ENCODE measurements around the gene ZBTB46.
A peak's percentile ranks its signal among the peaks of the same experiment; 100 is the strongest.

The ZBTB46 gene

DNA sequence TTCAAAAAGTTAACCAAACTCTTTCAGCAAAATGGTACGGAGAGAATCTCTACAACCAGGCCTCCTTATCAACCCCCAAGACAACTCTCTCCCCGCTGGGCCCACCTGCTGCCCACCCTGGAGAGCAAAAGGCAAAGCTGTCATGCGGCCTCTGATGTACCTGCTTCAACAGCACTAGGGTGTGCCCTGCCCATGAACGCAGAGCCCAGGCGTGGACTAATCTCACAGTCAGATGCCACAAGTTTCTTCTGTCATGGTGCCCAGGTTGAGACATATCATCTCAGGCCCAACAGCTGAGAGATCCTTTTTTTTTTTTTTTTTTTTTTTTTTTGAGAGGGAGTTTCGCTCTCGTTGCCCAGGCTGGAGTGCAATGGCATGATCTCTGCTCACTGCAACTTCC, 65.2 kb downstream of the ZBTB46 start:
- no peak for DNase-seq

DNA sequence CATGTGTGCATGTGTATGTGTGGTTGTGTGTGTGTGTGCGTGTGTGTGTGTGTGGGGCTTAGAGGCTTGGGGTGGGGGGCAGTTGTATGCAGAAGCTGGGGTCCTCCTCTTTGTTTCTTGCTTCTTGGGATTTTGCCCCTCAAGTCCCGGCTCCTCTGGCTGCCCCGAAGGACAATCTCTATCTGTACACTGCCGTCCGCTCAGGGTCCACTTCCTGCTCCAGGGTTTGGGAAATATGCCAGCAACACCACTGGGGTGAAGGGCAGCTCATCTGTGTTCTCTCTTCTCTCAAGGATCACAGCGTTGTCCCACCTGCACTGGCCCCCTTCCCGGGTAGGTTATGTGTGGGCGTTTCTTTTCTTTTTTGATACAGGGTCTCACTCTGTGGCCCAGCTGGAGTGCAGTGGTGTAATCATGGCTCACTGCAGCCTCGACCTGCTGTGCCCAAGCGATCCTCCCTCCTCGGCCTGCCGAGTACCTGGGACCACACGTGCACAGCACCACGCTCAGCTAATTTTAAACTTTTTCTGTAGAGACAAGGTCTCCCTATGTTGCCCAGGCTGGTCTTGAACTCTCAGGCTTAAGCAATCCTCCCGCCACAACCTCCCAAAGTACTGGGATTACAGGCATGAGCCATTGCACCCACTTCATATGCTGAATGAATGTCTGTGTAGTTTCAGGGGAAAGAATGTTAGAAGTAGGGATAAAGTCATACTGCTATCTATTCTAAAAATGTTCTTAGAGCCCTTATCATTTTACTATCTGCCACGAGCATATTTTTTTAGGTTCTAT, 65.8 kb downstream of the ZBTB46 start:
- no peak for DNase-seq

DNA sequence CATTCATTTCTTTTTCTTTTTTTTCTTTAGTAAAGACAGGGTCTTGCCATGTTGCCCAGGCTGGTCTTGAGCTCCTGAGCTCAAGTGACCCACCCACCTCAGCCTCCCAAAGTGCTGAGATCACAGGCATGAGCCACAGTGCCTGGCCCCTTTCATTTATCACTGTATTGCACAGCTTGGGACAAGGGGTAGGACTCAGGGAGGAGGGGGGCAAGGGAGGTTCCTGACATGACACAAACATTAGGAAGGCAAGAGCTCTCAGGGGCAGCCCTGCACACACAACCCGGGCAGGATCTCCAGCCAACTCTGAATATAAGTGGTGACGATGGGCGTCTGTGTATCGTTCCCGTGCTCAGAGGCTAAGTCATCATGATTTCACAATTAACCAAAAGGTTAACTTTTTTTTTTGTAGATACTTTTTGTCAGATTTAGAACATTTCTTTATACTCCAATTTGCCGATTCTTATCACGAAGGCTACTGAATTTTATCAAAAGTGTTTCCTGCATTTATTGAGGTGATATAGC, 71.6 kb downstream of the ZBTB46 start:
- DNase-seq = no peak

DNA sequence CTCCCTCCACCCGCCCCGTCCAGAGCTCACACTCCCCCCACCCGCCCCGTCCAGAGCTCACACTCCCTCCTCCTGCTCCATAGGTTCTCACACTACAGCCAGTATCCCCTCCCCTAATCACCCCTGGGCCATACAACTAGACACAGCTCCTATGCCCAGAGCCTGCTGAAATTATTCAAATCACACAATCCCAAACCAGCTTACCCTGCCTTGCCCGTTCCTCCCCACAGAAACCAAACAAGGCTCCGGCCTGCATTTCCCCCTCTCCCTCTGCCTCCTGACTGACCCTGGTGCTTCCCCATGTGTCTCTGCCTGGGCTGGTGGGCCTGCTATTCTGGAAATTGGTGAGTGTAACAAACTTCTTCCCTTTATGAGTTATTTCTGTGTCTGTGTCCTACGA, 72.9 kb downstream of the ZBTB46 start:
- peak; percentile 7 for DNase-seq

DNA sequence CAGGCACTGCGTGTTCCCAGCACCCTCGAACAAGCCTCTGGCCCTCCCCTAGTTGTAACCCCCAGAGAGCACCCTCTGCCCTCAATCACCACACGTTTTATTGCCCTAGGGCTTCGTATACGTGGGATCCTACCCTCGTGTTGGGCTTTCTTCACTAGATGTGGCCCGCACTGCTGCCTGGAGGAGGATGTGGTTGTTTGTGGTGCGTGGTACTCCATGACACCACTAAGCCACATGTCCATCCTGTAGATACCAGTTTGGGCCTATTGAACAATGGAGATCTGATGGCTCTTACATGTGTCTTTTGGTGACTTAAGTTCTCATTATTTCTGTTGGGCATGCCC, 74.4 kb downstream of the ZBTB46 start:
- no peak for DNase-seq

DNA sequence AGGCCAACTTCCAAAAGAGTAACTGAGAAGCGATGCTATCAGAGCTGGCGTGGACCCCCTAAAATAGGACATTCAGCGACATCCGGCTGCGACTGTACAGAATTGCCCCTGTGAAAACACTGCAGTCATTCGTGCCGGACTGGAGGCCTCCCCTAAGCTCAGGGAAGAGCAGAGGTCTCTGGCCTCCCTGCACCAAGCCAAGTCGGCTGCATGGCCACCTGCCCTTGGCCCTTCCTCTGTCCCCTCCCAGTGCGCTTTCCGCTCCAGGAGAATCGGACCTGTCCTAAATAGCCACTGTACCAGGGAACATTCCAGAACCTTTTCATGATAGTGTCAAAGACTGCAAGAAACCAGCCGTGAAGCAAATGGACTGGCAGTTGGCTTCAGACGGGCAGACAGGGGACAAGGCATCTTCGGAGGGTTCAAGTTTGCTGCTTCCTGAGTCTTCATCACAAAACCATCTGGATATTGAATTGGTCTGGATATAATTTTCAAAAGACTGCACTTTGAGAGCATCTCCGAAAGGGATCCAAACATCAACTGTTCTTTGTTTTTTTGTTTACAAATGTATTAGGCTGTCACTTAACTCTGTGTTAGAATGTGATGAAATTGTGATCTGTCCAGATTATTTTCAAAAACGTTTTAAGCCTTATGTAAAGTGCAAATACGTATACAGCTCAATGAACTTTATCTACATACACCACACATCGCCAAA, 75.0 kb downstream of the ZBTB46 start:
- no peak for DNase-seq

DNA sequence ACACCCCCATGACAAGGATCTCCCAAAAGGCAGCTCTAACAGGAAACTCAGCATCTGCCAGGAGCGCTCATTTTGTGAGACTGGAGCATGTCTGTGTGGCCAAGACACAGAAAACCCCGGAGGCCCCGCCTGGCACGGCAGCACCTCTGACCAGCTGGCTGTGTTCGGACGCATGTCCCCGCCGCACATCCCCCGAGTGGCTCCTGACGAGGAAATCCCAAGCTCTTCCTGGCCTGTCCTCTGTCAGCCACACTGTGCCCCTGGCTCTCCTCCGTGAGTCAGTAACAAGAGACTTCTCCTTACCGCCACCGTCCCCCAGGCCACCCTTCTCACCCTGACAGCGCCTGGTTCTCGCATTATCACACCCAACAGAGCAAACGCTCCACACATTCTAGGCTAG, 77.1 kb downstream of the ZBTB46 start:
- no peak for DNase-seq

DNA sequence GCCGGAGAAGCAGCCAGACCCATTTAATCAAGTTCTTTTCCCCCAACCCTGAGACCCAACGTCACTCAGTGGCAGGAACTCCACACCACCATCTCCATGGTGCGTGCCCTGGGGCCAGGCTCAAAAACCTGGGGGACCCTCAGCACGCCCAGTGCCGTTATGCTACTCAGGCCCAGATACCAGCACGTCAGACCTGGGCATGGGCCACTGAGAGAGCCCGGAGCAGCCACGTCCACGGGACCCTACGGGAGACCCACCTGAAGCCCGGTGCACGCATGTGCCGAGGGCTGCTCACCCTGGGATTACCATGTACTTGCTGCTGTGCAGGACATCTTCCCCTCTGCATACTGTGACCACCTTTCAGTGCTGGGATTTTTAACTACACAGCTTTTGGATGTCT, 77.7 kb downstream of the ZBTB46 start:
- no peak for DNase-seq

DNA sequence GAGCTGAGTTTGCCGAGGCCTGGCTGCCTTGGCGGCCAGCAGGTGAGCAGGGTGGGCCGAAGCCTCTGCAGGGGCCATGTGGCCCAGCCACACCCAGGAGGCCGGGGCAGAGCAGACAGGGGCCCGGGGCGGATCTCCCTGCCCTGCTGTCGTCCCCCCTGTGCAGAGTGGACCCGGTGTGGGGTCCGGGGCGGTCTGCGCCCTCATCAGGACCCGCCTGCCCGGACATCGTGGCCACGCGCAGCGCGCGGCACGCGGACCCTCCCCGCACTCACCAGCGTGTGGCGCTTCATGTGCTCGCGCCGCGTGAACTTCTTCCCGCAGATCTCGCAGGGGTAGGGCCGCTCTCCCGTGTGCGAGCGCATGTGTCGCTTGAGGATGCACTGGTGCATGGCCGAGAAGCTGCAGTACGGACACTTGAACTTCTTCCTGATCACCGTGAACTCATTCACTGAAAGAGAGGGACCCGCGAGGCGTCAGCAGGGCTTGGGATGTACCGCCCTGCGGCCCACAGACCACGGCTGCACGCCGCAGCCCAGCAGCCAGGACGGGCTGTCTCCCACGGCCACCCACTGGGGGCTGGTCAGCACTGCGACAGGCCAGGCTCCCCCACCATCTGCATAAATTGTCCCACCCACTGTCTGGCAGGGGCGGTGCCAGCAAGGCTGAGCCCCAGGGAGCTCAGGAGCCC, 78.5 kb downstream of the ZBTB46 start:
- DNase-seq = no peak

DNA sequence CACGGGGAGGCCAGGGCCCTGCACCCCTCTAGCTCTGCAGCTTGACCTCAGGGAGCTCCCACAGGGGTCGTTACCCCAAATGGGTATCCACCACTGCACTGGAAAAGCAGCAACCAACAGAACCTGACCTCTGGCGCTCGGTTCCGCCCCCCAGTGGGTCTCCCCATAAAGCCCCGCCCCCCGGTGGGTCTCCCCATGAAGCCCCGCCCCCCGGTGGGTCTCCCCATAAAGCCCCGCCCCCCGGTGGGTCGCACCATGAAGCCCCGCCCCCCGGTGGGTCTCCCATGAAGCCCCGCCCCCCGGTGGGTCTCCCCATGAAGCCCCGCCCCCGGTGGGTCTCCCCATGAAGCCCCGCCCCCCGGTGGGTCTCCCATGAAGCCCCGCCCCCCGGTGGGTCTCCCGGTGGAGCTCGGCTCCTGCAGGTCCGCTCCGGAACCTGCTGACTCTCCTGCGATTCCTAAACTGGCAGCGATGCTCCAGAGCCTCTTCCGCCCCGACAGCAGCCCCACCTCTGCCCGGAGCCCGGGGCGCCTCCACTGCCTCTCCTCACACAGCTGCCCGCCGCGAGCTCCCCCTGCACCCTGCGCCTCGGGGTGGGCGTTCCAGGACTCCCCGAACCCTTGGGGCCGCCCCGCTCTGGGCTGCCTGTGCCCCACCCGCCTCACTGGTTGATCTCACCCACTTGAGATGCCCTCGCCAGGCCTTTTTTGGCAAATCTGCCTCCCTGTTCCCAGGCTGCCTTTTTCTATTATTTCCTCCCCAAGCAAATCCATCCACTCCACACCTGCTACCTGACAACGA, 79.4 kb downstream of the ZBTB46 start:
- peak; percentile 35 for DNase-seq

DNA sequence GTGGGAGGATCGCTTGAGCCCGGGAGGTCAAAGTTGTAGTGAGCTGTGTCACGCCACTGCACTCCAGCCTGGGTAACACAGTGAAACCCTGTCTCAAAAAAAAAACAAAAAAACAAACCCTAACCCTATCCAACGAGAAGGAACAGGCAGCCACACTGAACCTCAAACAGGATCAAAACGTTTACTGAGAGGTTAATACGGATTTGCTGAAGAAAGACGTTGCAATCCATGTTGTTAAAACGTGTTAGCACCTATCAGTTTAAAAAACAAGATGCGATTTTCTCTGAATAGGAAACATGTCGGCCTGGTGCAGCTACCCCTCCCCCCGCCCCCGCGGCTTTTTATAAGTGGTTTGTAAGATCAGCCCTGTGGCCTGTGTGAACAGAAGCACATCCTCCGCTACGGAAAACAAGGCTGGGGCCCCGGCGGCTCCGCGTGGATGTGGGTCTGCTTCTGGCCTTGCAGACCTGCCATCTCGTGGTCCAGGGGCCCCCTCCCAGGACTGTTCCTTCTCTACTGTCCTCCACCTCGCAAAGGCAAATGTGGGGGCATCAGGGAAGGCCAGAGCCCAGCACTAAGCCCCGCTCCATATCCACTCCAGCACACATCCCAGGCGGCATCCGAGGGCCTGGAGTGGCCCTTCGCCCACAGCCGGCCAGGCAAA, 80.1 kb downstream of the ZBTB46 start:
- peak; percentile 17 for DNase-seq

DNA sequence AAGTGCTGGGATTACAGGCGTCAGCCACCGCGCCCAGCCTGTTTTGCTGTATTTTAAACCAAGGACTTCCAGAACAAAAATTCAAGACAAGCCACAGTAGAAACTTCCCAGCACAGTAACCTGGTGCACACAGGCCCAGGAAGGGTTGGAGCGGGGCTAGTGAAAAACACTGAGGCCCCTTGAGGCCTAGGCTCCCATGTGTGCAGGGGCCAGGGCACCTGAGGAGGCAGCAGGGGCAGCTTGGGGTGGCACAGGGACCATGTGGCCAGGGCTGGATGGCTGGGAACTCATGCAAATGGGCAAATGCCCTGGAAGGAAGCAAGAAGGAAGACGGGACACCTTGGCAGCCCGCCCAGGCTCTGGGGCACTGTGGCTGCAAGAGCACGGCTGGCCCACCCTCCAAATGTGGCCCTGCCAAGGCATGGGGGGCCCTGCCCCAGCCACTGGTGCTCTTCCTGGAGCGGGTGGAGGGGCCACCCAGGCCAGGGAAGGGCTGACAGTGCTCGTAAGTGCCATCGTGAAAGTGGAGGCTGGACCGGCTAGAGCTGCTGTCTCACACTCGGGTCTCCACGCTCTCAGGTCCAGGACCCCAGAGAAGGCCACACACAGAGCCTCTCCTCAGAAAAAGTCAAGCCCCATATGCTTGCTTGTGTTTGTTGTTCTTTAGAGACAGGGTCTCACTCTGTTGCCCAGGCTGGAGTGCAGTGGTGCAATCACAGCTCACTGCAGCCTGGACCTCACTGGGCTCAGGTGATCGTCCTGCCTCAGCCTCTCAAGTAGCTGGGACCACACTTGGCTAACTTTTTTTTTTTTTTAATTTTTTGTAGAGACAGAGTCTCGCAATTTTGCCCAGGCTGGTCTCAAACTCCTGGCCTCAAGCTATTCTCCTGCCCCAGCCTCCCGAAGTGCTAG, 81.2 kb downstream of the ZBTB46 start:
- DNase-seq = peak; percentile 30

DNA sequence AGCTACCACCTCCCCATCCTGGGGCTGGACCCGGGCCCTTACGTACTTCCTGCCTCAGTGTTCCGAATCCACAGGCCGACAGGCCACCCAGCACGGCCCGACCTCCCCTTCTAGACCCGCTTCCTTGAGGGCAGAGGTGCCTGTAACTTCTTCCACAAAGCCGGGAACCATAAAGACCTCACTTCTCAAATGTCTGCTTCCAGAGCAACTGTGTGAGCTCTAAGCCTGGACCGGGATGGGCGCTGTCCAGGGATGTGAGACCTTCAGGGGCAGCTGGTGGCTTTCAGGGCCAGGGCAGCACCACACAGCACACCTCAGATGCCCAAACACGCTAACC, 82.2 kb downstream of the ZBTB46 start:
- no peak for DNase-seq

DNA sequence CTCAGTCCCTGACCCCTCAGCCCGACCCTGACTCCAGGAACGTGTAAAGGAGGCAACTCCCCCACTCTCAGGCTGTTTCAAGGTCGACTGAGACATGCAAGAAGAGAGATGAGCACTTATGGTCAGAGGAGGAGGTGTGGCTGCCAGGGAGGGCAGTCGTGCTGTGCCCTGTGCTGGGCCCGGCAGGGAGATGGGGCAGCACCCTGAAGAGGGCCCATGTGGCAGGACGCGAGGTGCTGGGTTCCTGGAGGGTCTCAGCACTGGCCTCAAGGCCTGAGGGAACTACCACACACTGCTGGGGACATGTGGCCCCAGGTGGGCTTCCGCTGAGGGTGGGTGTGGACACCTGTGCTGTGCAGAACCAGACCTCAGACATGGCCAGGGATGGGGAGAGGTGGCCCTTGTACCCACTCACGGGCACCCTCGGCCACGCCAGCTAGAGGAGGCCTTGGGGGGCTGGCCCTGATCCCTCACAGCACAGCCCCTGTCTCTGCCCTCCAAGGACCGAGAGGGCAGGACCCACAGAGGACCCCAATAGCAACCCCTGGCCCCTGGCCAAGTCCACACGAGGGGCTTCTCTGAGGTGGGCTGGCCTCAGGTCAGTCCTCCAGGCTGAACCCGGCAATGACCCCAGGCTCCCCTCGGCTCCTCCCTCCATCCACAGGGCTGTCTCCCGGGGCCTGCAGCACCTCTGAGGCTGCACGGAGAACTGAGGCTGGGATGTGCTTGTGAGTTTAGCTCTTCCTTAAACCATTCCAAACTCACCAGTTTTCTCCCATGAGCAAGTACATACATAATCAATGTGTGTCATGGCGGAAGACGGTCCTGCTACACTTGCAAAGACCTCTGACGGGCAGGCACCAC, 82.8 kb downstream of the ZBTB46 start:
- DNase-seq = peak; percentile 34

DNA sequence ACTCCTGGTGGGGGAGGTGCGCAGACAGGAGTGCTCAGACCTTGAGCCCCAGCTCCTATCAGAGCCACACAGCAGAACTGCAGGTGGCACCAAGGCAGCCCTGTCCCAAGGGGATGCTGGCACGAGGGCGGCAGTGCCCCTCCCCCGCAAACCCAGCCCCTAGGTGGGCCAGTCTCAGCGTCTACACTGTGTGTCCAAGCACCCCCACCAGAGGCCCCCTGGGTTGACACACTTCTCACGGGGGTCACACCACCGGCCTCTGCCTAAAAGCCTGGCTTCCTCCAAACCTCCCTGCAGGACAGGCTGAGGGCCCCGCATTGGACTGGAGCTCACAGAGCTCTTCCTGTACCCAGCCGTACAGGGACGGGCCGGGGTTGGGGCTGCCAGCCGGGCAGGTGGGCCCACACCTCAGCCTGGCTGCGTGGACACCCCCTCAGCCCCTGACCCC, 83.4 kb downstream of the ZBTB46 start:
- DNase-seq = peak; percentile 22

DNA sequence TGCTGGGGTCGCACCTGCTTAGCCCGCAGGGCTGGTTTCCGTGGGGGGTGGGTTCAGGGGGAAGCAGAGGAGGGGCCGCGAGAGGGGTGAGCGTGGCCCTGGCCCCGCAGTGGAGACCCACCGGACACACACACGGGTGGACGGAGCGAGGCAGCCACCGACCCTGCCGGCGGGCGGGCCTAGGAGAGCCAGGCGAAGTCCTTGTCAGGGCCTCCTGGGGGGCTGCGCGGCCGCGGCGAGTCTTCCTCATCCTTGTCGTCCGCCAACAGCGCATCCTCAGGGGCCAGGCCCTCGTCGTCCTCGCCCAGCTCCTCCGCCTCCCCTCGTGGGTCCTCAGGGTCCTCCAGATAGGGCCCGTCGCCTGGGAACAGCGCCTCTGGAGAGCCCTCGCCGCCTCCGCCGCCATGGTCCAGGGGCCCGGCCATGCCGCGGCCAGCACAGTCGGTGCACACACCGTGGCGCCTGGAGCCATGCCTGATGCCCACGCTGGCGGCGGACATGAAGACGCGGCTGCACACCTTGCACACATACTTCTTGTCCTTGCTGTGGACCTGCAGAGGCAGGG, 84.2 kb downstream of the ZBTB46 start:
- peak; percentile 17 for DNase-seq

DNA sequence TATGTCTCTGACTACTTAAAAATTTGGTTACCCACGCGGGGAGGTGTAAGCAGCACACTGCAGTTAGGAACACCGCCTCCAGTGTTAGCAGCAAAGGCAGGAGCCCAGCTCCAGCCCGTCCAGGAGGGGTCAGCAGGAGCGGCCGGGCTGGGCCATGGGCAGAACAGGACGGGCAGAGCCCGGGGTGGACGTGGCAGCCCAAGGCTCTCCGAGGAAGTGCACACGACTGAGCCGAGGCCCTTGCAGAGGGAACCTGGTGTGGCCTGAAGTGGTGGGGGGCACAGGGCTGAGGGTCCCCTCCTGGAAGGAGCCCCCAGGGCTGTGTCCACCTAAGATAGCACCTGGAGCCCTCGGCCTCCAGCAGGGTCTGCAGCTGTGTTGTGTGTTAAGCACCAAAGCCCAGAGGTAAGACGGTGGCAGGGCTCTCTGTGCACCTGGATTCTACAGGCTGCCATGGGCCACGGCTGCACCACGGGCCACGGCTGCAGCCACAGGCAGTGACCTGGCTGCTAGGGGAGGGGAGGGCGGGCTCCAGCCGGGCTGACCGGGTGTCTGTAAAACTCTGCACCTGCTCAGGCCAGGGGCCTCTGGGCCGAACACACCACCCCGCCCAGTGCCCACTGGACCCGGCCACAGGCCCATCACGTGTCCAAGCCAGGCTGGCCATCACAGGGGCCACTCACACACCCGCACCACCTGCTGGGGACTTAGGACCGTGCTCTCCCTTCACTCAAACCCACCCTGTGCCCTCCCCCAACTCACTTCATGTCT, 84.9 kb downstream of the ZBTB46 start:
- DNase-seq = peak; percentile 22

DNA sequence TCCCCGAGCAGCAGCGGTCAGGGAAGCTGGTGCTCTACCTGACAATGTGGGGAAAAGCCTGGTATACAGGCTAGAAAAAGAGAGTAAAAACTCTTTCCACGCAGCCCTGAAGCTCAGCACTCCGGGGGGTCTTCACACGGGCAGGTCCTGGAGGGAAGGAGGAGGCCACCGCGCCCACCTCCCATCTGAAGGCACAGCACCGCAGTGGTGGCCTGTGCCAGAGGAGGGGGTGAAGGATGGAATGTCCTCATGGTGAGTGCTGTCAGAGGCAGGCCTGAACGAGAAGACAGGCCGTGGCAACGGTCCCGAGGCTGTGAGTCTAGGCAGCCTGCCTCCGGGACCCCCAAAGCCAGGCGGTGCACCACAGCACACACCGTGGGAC, 85.6 kb downstream of the ZBTB46 start:
- no peak for DNase-seq
